Medulla oblongata (tissue), 1 donor: ENCODE data around the gene C1QTNF3.
A peak's percentile ranks its signal among the peaks of the same experiment; 100 is the strongest.

ENCODE experiments used
- DNase-seq: peaks from one replicate; pipeline ENCODE4 v3.0.0-alpha.2; 2015; ENCODE audit errors: extremely low spot score

The C1QTNF3 gene

GRCh38 chr5:33999978-34000377, 43.0 kb downstream of the C1QTNF3 start:
- DNase-seq, result no peak

- peak; percentile 83 for DNase-seq
Observed at GRCh38 chr5:33997331-33997983, 45.6 kb downstream of the C1QTNF3 start.

GRCh38 chr5:33995865-33996264, 47.1 kb downstream of the C1QTNF3 start:
- no peak for DNase-seq

GRCh38 chr5:33994845-33995244, 48.2 kb downstream of the C1QTNF3 start:
- no peak for DNase-seq

- DNase-seq, result no peak
Observed at GRCh38 chr5:33992864-33993263, 50.1 kb downstream of the C1QTNF3 start.

- DNase-seq, result no peak
Observed at GRCh38 chr5:33985447-33985846, 57.6 kb downstream of the C1QTNF3 start.

GRCh38 chr5:33984671-33985124, 58.3 kb downstream of the C1QTNF3 start, which contains the start of gene SLC45A2:
Gene SLC45A2 (minus strand): TSS chr5:33984693. CDS start chr5:33984583, 110 bp downstream.
- no peak for DNase-seq

- DNase-seq, result no peak
Observed at GRCh38 chr5:33984178-33984577, 58.8 kb downstream of the C1QTNF3 start.

- peak; percentile 32 for DNase-seq
Observed at GRCh38 chr5:33981408-33982162, 61.4 kb downstream of the C1QTNF3 start.

GRCh38 chr5:33980030-33980429, 63.0 kb downstream of the C1QTNF3 start:
- DNase-seq, result no peak

GRCh38 chr5:33978306-33978705, 64.7 kb downstream of the C1QTNF3 start:
- DNase-seq, result no peak

GRCh38 chr5:33976307-33976706, 66.7 kb downstream of the C1QTNF3 start:
- DNase-seq, result no peak

GRCh38 chr5:33975852-33976251, 67.2 kb downstream of the C1QTNF3 start:
- no peak for DNase-seq

- no peak for DNase-seq
Observed at GRCh38 chr5:33973271-33973670, 69.7 kb downstream of the C1QTNF3 start.

GRCh38 chr5:33969572-33970452, 73.2 kb downstream of the C1QTNF3 start:
- DNase-seq, result peak; percentile 45

GRCh38 chr5:33968211-33969005, 74.6 kb downstream of the C1QTNF3 start:
- no peak for DNase-seq
